ENCODE results near the gene RAB25. TPM values are rescaled to one million over a fixed set of nuclear protein-coding genes. Genes with fewer than 3 reads are reported as not detected.
A peak's percentile ranks its signal among the peaks of the same experiment; 100 is the strongest.

The RAB25 gene
- total and polyA plus RNA-seq, 8 donors: 36.7 to 267 (median 192) TPM

DNA sequence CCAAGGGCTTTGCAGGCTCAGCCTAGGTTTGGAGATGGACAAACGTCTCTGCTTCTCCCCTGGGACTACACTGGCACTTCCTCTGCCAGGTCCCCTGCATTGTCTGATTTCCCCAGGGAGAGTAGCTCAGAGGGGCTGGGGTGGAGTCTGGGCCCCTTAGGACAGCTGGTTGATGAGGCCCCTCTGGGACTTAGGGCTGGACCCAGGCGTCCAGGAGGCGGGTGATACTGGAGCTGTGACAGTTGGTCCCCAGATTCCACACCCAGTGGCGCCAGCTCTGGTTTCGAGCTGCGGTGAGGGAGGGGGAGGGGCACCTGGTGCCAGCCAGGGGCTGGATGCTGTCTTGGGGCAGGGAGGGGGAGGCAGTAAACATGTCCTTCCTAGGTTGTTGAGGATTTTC is 28.7 kb downstream of the RAB25 start:
- Histone ChIP-seq H3K27ac (no peak overlapping the region), H3K27me3 (no peaks in the 10 kb centered on the region), H3K36me3 (no peaks in the 10 kb centered on the region), H3K4me3 (no peak overlapping the region), H3K4me1 (peaks cover 0 to 18% (median 4%) of the 10 kb centered on the region in 4 donors), H3K9me3 (no peaks in the 10 kb centered on the region)
- WGBS, 5 donors: 61 to 84% (median 78%) methylated on average over 6 of the region's 6 CpGs
- intact Hi-C loops (cut with DNase I; ENCODE audit: low total_unique reads): loop anchor here (5.0 kb wide), 1 partner anchor 138 kb away; no protein-coding TSS in a partner anchor
- TF ChIP-seq, protein P1, sequence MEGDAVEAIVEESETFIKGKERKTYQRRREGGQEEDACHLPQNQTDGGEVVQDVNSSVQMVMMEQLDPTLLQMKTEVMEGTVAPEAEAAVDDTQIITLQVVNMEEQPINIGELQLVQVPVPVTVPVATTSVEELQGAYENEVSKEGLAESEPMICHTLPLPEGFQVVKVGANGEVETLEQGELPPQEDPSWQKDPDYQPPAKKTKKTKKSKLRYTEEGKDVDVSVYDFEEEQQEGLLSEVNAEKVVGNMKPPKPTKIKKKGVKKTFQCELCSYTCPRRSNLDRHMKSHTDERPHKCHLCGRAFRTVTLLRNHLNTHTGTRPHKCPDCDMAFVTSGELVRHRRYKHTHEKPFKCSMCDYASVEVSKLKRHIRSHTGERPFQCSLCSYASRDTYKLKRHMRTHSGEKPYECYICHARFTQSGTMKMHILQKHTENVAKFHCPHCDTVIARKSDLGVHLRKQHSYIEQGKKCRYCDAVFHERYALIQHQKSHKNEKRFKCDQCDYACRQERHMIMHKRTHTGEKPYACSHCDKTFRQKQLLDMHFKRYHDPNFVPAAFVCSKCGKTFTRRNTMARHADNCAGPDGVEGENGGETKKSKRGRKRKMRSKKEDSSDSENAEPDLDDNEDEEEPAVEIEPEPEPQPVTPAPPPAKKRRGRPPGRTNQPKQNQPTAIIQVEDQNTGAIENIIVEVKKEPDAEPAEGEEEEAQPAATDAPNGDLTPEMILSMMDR (IDR thresholded peaks at IDR 0.05): no peak
- TF ChIP-seq POLR2AphosphoS5 (IDR thresholded peaks at IDR 0.05) (no peak), EP300 (IDR thresholded peaks at IDR 0.05) (no peak), POLR2A (IDR thresholded peaks at IDR 0.05) (no peak)
- no peak for DNase-seq

DNA sequence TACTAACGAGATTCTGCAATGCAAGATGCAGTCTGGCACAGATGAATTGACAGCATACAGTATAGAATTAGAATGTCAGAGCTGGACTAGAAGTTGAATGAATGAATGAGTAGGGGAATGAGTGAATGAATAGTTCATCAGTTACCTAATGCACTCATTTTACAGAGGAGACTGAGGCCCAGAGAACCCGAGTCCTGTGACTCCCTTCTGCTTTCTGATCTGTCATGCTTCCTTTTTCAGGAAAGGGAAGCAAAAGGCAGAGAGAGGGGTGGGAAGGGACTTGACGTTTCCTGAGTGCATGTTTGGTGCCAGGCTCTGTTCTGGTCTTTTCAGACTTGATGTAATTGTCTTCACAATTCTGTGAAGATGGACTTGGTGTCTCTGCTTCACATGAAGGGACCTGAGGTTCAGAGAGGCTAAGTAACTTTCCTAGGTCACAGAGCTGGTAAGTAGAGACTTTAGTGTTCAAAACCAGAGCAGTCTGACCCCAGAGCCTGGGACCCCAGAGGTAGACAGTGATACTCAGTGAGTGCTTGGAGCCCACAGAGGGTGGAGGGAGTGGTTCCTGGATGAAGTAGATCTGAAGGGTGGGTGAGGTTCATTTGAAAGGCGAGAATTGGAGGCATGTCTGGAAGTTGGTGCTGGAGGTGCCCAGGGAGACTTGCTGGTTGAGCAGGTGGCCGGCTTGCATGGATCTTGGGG is 29.3 kb downstream of the RAB25 start:
- Histone ChIP-seq H3K4me3 (no peak overlapping the region), H3K36me3 (no peaks in the 10 kb centered on the region), H3K27ac (no peak overlapping the region), H3K9me3 (no peaks in the 10 kb centered on the region), H3K4me1 (peaks cover 0 to 18% (median 4%) of the 10 kb centered on the region in 4 donors), H3K27me3 (no peaks in the 10 kb centered on the region)
- TF ChIP-seq POLR2AphosphoS5 (IDR thresholded peaks at IDR 0.05): no peak
- intact Hi-C loops (cut with DNase I; ENCODE audit: low total_unique reads): loop anchor here (5.0 kb wide), 1 partner anchor 137 kb away; no protein-coding TSS in a partner anchor
- DNase-seq: no peak
- 36 to 40% (median 40%) methylated on average over 5 of the region's 5 CpGs for WGBS, 5 donors

DNA sequence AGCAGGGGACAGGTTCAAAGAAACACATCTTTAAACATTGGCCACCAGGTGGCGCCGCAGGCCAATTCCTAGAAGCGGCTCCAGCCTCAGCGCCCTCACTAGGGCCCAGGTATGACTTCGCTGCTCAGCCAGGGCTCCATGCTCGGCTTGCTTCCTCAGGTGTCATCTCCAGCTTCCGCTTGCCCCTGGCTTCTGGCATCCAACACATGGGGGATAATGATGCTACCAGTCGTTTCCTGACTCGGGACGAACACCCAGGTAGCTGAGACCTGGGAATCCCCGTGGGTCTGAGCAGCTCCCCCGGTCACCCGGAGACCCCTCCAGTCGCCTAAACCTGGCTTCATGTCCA is 29.9 kb downstream of the RAB25 start:
- intact Hi-C loops (cut with DNase I; ENCODE audit: low total_unique reads): loop anchor here (5.0 kb wide), 1 partner anchor 136 kb away; no protein-coding TSS in a partner anchor
- WGBS, 5 donors: 36 to 55% (median 41%) methylated on average over 4 to 14 of the region's 14 CpGs
- H3K4me1 ChIP-seq: peaks cover 0 to 20% (median 5%) of the 10 kb centered on the region in 4 donors
- no peaks in the 10 kb centered on the region for H3K36me3 ChIP-seq
- TF ChIP-seq EP300 (IDR thresholded peaks at IDR 0.05) (no peak), POLR2A (IDR thresholded peaks at IDR 0.05) (no peak), POLR2AphosphoS5 (IDR thresholded peaks at IDR 0.05) (peak in 1 of 3 donors; percentile 58)
- TF ChIP-seq, protein P1 (IDR thresholded peaks at IDR 0.05): peak in 5 of 7 experiments; percentile 59 to 90 (median 86)
- H3K27me3 ChIP-seq: no peaks in the 10 kb centered on the region
- peak; percentile 94 to 95 for DNase-seq
- no peak overlapping the region for H3K4me3 ChIP-seq
- H3K27ac ChIP-seq: no peak overlapping the region
- no peaks in the 10 kb centered on the region for H3K9me3 ChIP-seq

DNA sequence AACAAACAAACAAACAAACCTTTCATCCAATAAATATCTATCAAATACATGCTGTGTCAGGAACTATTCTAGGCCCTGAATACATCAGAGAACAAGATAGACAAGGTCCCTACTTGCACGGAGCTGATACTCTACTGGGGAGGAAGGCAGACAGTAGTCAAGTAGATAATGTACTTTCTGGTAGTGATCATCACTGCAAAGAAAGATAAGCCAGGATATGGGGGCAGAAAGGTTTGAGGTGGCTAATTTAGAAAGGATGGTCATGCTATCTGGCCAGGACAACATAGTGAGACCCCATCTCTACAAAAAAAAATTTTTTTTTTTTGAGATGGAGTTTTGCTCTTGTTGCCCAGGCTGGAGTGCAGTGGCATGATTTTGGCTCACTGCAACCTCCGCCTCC is 30.6 kb downstream of the RAB25 start:
- Histone ChIP-seq H3K36me3 (no peaks in the 10 kb centered on the region), H3K27me3 (no peaks in the 10 kb centered on the region), H3K9me3 (no peaks in the 10 kb centered on the region), H3K4me3 (no peak overlapping the region), H3K4me1 (peaks cover 5 to 21% (median 12%) of the 10 kb centered on the region in 4 donors), H3K27ac (no peak overlapping the region)
- DNase-seq: no peak
- TF ChIP-seq POLR2A (IDR thresholded peaks at IDR 0.05): no peak
- TF ChIP-seq POLR2AphosphoS5 (IDR thresholded peaks at IDR 0.05): no peak
- TF ChIP-seq EP300 (IDR thresholded peaks at IDR 0.05): no peak
- TF ChIP-seq, protein P1 (IDR thresholded peaks at IDR 0.05): no peak
- 73 to 80% (median 75%) methylated on average over 2 of the region's 2 CpGs for WGBS, 5 donors
- intact Hi-C loops (cut with DNase I; ENCODE audit: low total_unique reads): loop anchor here (5.0 kb wide), 1 partner anchor 136 kb away; no protein-coding TSS in a partner anchor
